ENCODE results near the gene EXD3.
A peak's percentile ranks its signal among the peaks of the same experiment; 100 is the strongest.

Gene EXD3

DNA sequence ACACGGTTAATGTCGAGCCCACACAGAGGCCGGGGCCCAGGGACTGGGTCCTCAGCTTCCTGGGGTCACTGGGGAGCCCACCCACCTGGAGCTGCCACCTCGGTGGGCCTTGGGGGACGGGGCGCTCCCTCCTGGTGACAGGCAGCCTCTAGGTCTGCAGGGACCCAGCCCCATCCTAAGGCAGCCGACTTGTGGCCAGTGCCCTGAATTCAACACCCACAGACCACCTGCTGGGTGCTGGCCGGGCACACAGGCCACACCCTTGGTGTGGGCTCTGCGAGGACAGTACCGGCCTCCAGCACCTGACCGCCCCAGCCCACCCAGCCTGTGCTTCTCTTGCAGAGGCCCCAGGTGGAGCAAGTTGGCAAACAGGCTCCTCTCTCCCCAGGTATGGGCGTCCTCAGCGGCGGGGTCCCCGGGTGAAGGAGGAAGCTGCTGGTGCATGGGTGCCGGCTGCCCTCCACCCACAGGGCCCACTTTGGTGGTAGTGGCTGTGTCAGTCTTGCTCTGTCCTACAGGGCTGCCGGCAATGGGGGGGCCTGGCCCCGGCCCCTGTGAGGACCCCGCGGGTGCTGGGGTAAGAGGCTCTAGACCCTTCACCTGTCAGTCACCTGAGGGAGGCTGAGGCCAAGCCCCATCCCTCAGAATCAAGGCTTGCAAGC lies 9.9 kb upstream of the EXD3 start:
- H3K4me3 ChIP-seq (ENCODE audit: low read depth, low read length), result no peak overlapping the region
- H3K27me3 ChIP-seq (ENCODE audit: control insufficient read depth, insufficient read depth, low read length), result no peaks in the 10 kb centered on the region
- H3K9me3 ChIP-seq (ENCODE audit: control insufficient read depth, insufficient read depth, low read length), result no peaks in the 10 kb centered on the region
- H3K4me1 ChIP-seq (ENCODE audit: control insufficient read depth, insufficient read depth, low read length), result no peaks in the 10 kb centered on the region
- H3K9ac ChIP-seq (ENCODE audit: low read depth, low read length), result no peak overlapping the region
- no peaks in the 10 kb centered on the region for H3K36me3 ChIP-seq (ENCODE audit: control insufficient read depth, insufficient read depth, low read length)

DNA sequence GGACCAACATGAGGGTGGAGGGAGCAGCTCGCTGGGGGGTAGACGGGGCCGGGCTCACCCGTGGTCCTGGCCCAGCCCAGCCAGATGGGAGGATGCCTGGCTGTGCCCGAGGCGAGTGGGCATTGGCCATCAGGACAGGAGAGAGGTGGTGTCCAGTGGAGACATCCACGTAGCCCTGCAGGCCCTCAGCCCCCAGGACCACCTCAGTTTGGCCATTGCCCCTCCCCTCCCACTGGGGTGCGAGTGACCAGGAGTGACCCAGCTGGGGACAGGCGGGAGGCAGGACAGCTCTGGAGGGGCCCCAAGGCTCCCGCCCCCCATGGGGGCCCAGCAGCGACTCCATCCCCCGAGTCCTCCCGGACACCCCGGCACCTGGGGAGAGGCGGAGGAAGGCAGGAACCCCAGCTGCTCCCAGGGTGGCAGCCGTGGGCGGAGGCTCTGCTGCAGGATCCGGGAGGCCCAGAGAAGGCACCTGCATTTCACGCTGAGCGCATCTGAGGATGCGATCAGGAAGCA lies 8.5 kb upstream of the EXD3 start:
- H3K4me3 ChIP-seq (ENCODE audit: low read depth, low read length), result no peak overlapping the region
- no peaks in the 10 kb centered on the region for H3K36me3 ChIP-seq (ENCODE audit: control insufficient read depth, insufficient read depth, low read length)
- H3K4me1 ChIP-seq (ENCODE audit: control insufficient read depth, insufficient read depth, low read length), result no peaks in the 10 kb centered on the region
- H3K27me3 ChIP-seq (ENCODE audit: control insufficient read depth, insufficient read depth, low read length), result no peaks in the 10 kb centered on the region
- no peaks in the 10 kb centered on the region for H3K9me3 ChIP-seq (ENCODE audit: control insufficient read depth, insufficient read depth, low read length)
- H3K9ac ChIP-seq (ENCODE audit: low read depth, low read length), result no peak overlapping the region

DNA sequence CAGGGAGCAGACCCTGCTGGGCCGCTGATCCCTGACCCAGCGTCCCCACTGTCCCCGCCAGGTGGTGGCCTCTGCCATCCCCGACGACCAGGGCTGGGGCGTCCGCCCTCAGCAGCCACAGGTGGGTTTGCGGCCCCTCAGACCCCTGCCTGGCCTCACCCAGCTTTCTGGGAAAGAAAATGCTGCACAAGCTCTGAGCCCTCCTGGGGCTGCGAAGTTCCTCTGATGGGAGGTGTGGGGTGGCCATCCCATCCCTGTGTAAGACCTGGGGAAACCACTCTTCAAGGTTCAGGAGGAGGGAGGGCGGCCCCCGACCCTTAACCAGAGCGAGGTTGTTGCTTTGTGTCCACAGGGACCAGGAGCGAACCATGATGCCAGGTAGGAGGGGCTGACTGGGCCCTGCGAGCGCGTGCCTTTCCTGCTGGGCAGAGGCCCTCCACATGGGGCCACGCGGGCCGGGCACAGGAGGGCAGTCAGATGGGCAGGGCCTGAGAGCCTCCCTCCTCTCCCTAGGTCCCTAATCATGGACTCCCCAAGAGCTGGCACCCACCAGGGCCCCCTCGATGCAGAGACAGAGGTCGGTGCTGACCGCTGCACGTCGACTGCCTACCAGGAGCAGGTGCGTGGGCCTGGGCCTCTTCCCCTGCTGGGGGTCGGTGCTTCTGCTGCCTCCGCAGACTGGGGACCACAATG lies 7.9 kb upstream of the EXD3 start:
- no peaks in the 10 kb centered on the region for H3K9me3 ChIP-seq (ENCODE audit: control insufficient read depth, insufficient read depth, low read length)
- no peaks in the 10 kb centered on the region for H3K27me3 ChIP-seq (ENCODE audit: control insufficient read depth, insufficient read depth, low read length)
- no peak overlapping the region for H3K4me3 ChIP-seq (ENCODE audit: low read depth, low read length)
- H3K4me1 ChIP-seq (ENCODE audit: control insufficient read depth, insufficient read depth, low read length), result no peaks in the 10 kb centered on the region
- H3K36me3 ChIP-seq (ENCODE audit: control insufficient read depth, insufficient read depth, low read length), result no peaks in the 10 kb centered on the region
- no peak overlapping the region for H3K9ac ChIP-seq (ENCODE audit: low read depth, low read length)

DNA sequence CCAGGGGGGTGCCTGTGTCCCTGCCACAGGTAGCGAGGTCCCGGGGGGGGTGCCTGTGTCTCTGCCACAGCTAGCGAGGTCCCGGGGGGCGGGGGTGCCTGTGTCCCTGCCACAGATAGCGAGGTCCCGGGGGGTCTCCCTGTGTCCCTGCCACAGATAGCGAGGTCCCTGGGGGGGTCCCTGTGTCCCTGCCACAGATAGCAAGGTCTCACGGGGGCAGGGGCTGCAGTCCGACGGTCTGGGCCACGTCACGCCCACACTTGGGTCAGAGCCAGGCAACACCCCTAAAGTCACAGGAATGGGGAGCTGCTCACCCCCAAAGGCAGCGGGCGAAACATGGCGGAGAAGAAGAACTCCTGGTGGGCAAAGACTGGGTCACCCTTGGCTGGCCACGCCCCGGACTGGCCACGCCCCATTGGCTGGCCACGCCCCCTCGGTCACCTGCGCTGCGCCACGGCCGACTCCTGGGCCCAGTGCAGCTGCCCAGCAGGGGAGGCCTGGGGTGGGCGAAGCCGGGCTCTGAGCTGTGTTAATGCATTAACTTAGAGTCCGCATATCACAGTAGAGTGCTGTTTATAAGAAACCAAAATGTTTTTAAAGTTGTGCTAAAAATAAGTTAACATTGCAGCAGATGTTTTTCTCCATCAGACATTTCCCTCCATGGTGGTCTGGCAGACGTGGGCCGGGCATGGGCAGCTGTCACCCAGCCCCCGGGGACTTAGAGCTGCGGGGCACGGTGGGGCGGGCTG lies 7.2 kb upstream of the EXD3 start:
- no peaks in the 10 kb centered on the region for H3K4me1 ChIP-seq (ENCODE audit: control insufficient read depth, insufficient read depth, low read length)
- no peaks in the 10 kb centered on the region for H3K36me3 ChIP-seq (ENCODE audit: control insufficient read depth, insufficient read depth, low read length)
- H3K4me3 ChIP-seq (ENCODE audit: low read depth, low read length), result no peak overlapping the region
- no peaks in the 10 kb centered on the region for H3K9me3 ChIP-seq (ENCODE audit: control insufficient read depth, insufficient read depth, low read length)
- no peaks in the 10 kb centered on the region for H3K27me3 ChIP-seq (ENCODE audit: control insufficient read depth, insufficient read depth, low read length)
- no peak overlapping the region for H3K9ac ChIP-seq (ENCODE audit: low read depth, low read length)

DNA sequence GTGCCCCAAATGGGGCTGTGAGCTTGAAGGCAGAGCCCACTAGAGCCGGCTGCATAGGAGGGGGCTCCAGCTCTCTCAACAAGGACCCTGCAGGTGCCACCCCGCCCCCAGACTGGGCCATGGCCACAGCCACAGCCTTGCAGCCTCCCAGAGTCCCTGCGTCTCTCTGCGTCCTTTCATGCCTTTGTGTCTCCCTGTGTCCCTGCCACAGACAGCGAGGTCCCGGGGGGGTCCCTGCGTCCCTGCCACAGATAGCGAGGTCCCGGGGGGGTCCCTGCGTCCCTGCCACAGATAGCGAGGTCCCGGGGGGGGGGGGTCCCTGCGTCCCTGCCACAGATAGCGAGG lies 6.6 kb upstream of the EXD3 start:
- Histone ChIP-seq H3K36me3 (ENCODE audit: control insufficient read depth, insufficient read depth, low read length) (no peaks in the 10 kb centered on the region), H3K9ac (ENCODE audit: low read depth, low read length) (no peak overlapping the region), H3K9me3 (ENCODE audit: control insufficient read depth, insufficient read depth, low read length) (no peaks in the 10 kb centered on the region), H3K4me3 (ENCODE audit: low read depth, low read length) (no peak overlapping the region), H3K27me3 (ENCODE audit: control insufficient read depth, insufficient read depth, low read length) (peaks cover 3% of the 10 kb centered on the region), H3K4me1 (ENCODE audit: control insufficient read depth, insufficient read depth, low read length) (no peaks in the 10 kb centered on the region)

DNA sequence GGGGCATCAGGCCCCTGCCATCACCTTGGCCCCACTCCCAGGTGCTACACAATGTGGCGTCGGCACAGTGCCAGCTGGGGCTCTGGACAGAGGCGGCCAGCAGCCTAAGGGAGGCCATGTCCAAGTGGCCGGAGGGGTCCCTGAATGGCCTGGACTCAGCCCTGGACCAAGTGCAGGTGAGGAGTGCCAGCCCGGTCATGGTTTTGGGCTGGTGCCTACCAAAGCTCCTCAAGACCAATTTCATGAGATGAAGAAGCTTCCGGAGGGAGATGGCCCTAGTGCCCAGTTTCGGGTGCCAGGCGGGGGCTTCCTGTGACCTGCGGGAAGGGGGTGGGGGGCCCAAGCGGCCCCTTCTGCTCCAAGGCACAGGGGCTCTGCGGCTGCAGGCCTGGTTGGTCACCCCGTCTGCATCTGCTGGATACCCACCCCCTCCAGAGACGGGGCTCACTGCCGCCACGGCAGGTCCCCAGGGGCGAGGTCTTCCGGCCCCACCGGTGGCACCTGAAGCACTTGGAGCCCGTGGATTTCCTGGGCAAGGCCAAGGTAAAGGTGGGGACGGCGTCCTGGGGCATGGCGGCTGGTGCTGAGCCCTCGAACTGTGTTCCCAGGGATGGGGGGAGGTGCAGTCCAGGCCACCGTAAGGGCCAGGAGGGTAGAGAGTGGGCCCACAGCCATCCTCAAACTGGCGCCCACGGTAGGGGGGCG lies 6.0 kb upstream of the EXD3 start:
- H3K9me3 ChIP-seq (ENCODE audit: control insufficient read depth, insufficient read depth, low read length), result no peaks in the 10 kb centered on the region
- H3K4me1 ChIP-seq (ENCODE audit: control insufficient read depth, insufficient read depth, low read length), result no peaks in the 10 kb centered on the region
- no peak overlapping the region for H3K4me3 ChIP-seq (ENCODE audit: low read depth, low read length)
- H3K27me3 ChIP-seq (ENCODE audit: control insufficient read depth, insufficient read depth, low read length), result peaks cover 3% of the 10 kb centered on the region
- no peaks in the 10 kb centered on the region for H3K36me3 ChIP-seq (ENCODE audit: control insufficient read depth, insufficient read depth, low read length)
- no peak overlapping the region for H3K9ac ChIP-seq (ENCODE audit: low read depth, low read length)

DNA sequence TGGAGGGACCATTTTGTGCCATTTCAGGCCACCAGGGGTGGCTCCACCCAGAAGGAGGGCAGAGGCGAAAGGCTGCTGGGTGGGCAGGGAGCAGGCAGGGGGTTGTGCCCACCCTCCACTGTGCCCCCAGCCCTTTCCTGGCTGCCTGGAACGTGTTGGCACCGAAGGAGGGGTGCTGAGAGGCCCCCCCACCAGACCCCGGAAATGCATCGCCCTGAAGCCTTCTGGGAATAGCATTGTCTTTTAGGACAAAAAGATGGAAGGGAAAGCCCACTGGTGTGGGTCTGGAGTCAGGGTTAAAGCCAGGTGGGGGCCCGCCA lies 5.3 kb upstream of the EXD3 start:
- H3K36me3 ChIP-seq (ENCODE audit: control insufficient read depth, insufficient read depth, low read length), result no peaks in the 10 kb centered on the region
- no peaks in the 10 kb centered on the region for H3K9me3 ChIP-seq (ENCODE audit: control insufficient read depth, insufficient read depth, low read length)
- H3K27me3 ChIP-seq (ENCODE audit: control insufficient read depth, insufficient read depth, low read length), result peaks cover 3% of the 10 kb centered on the region
- H3K4me1 ChIP-seq (ENCODE audit: control insufficient read depth, insufficient read depth, low read length), result no peaks in the 10 kb centered on the region
- no peak overlapping the region for H3K4me3 ChIP-seq (ENCODE audit: low read depth, low read length)
- no peak overlapping the region for H3K9ac ChIP-seq (ENCODE audit: low read depth, low read length)

DNA sequence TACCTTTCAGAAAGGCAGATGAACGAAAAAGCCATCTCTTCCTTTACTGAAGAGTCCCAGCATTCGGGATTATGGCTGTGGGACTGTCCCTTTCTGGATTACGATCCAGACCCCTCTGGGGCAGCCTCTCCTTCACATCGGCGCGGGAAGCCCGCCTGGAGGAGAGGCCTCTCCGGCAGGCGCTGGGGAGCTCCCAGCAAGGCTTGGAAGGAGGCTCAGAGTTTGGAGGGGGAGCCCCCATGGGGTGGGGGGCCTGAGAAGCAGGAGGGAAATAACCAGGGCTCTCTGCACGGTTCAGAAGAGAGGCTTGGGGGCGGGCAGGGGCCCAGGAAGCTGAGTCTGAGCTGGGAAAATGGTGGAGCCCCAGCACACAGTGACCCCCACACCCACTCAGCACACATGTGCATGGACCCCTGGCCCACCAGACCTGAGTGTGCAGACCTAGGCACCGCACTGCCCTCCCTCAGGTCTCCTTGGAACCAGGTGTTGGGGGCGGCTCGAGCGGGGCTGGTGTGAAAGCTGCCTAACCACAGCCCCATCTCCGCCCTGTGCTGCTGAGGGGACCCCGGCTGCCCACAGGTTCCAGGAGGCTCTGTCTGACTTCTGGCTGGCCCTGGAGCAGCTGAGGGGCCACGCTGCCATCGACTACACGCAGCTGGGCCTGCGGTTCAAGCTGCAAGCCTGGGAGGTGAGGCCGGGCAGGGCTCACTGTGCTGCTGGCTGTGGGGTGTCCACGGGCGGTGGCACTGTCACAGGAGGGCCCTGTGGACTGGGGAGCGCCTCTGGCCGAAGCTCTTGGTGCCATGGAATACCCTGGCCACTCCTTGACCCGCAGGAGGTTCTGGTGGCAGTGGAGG lies 4.7 kb upstream of the EXD3 start:
- Histone ChIP-seq H3K36me3 (ENCODE audit: control insufficient read depth, insufficient read depth, low read length) (no peaks in the 10 kb centered on the region), H3K9me3 (ENCODE audit: control insufficient read depth, insufficient read depth, low read length) (no peaks in the 10 kb centered on the region), H3K4me1 (ENCODE audit: control insufficient read depth, insufficient read depth, low read length) (no peaks in the 10 kb centered on the region), H3K4me3 (ENCODE audit: low read depth, low read length) (no peak overlapping the region), H3K27me3 (ENCODE audit: control insufficient read depth, insufficient read depth, low read length) (peaks cover 3% of the 10 kb centered on the region), H3K9ac (ENCODE audit: low read depth, low read length) (no peak overlapping the region)

DNA sequence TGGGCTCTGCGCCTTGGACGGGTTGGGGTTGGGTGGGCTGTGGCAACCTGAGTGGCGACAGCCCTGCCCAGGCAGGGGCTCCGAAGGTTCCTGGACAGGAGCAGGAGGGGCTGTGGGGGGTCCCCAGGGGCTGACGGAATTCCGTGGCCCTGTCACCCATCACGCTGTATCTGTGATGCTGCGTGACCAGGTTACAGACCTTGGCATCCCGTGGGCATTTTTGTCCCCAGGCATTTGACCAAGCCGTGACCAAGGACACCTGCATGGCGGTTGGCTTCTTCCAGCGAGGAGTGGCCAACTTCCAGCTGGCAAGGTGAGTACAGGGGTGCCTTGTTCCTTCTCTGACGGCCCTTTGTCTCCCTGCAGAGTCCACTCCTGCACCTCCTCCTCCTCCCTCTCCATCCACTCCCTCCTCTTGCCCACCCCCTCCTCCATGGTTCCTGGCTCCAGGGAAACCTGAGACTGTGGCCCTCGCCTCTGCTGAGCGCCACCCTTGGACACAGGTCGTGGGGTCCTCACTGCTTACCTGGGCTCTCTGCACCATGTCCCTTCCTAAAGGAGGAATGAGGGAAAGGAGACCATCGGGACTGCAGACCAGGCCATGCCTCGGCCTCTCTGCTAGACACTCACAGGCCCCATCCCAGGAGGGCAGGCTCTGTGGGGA lies 3.2 kb upstream of the EXD3 start:
- Histone ChIP-seq H3K27me3 (ENCODE audit: control insufficient read depth, insufficient read depth, low read length) (peaks cover 3% of the 10 kb centered on the region), H3K9ac (ENCODE audit: low read depth, low read length) (no peak overlapping the region)

DNA sequence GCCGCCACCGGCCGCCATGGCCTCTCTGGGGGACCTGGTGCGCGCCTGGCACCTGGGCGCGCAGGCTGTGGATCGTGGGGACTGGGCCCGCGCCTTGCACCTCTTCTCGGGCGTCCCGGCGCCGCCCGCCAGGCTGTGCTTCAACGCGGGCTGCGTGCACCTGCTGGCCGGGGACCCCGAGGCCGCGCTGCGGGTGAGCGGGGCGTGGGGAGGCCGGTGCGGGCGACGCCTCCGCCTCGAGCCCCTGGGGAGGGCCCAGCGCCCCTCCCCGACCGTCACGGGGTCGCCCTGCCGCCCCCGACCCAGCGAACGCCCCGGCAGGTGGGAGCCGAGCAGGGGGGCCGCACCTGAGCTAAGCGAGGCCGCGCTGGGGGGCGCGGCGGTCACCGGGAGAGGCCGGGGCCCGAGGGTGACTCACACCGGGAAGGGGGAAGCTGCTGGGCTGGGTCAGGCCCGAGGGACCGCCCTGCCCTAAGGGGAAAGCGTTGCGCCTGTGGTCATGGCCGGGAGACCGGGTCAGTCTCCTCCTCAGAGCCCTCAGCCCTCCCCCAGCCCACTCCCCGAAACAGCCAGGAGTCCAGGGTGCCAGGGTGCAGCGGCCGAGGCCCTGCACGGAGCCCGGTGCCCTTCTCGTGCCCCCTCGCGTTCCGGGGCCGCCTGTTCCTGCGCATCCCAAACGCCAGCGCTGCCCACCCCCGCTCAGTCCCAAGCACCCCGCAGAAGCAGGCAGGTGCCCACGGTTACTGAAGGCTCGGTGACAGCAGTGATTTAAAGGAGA lies 741 bp upstream of the EXD3 start:
- Histone ChIP-seq H3K9me3 (ENCODE audit: control insufficient read depth, insufficient read depth, low read length) (no peaks in the 10 kb centered on the region), H3K36me3 (ENCODE audit: control insufficient read depth, insufficient read depth, low read length) (no peaks in the 10 kb centered on the region), H3K27me3 (ENCODE audit: control insufficient read depth, insufficient read depth, low read length) (peaks cover 3% of the 10 kb centered on the region), H3K9ac (ENCODE audit: low read depth, low read length) (peak overlapping the region; percentile 37), H3K4me3 (ENCODE audit: low read depth, low read length) (peak overlapping the region; percentile 49), H3K4me1 (ENCODE audit: control insufficient read depth, insufficient read depth, low read length) (no peaks in the 10 kb centered on the region)

More for the DNA sequence above, 3.2 kb upstream of the EXD3 start:
- Histone ChIP-seq H3K4me3 (ENCODE audit: low read depth, low read length) (no peak overlapping the region), H3K36me3 (ENCODE audit: control insufficient read depth, insufficient read depth, low read length) (no peaks in the 10 kb centered on the region), H3K4me1 (ENCODE audit: control insufficient read depth, insufficient read depth, low read length) (no peaks in the 10 kb centered on the region), H3K9me3 (ENCODE audit: control insufficient read depth, insufficient read depth, low read length) (no peaks in the 10 kb centered on the region)

Measured in iPS-15b (cell line).